Right lobe of liver (tissue), 4 donors: Measurements from ENCODE around the gene ALOX15.

ENCODE experiments used
- CTCF ChIP-seq, 4 donors: fragments of 200-600 bp in 3 of 4; fragments of 450-650 bp in 1 of 4; IDR thresholded peaks; one replicate each; pipeline versions ENCODE4 v1.5.1 to v1.8.0; 2016 to 2022; ENCODE audit warnings: antibody characterized with exemption in 4 of 4, mild to moderate bottlenecking in 2 of 4
- POLR2A ChIP-seq: fragments of 450-650 bp; IDR thresholded peaks from one replicate; pipeline ENCODE4 v1.6.1; 2017; ENCODE audit warnings: antibody characterized with exemption, mild to moderate bottlenecking
- donor health status: DM: no; HTN: no; CAD: no.
- donor health status: DM: no; HTN: no; CAD: no.
- donor health status: DM: no; HTN: yes; CAD: no.

- TF ChIP-seq POLR2A = no peak
- TF ChIP-seq CTCF (IDR thresholded peaks at IDR 0.05) = no peak
Observed at GRCh38 chr17:4598776-4599504, 42.5 kb downstream of the ALOX15 start.
